ENCODE results near the gene HOXA4.

HOXA4 gene

DNA sequence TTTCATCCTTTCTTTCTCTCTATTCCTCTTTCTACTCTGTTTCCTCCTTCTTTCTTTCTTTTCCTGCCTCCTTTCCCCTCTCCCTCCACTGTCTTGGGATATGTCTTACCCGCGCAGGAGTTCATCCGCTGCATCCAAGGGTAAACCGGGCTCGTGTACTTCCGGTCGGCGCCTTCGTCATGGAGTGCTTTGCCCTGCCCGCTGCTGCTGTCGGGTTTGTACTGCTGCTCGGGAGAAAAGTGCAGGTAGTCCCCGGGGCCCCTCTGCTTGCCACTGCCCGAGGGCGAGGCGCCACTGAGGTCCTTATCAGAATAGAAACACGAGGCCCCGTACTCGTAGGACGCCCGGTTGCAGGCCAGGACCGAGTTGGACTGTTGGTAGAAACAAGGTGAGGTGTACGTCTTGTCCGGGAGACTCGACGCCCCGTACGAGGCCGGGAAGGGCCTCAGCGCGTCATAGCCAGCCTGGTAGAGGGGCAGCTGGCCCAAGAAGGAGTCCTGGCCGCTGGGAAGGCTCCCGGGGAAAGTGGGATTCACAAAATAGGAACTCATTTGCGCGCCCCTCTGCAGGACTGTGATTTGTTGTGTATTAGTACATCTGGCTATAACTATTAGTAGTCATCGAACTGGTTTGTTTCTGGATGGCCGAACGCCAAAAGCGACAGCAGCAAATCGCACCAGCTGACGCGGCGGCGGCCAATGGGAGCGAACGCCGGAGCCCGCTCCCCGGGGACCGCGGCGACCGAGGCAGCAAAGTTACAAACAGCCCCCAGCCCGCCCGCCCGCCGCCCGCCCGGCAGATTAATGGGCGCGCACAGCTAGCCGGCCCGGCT is 16.9 kb upstream of the HOXA4 start, which contains the start of gene HOXA6:
HOXA6 (minus strand) TSS at position 576 of the 832 bp plus-strand sequence; CDS start at position 551, 25 bp downstream.
- DNase-seq (ENCODE audit: low read depth): no peak

DNA sequence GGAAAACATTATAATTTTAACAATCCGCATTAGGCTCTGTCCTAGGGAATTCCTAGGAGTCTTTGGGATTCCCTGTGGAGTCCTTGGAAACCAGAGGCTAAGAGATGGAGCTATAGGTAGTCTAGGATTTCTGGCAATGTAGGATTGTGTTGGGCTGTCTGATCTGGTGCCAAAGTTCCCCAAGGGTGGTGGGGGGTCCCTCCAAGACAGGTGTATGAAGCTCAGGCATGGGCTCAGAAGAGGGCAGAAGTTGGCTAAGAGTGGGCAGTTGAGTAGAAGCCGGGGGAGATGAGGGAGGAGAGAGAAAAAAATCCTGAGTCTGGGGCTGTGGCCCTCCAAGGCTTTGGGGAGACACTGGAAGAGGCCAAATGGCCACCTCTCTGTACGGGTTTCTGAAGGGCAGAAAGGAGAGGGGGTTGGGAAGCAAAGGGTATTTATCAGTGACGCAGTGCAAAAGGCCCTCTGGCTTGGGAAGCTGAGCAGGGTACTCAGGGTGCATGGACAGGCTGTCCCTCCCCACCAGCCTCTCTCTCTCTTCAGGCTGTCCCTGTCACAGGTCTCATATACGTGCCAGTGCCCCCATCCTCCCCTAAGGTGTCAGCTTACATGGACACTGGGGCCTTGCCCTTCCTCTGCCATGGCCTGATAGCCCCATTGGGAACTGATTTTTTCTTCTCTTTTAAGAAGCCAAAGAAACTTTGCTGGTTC is 16.1 kb upstream of the HOXA4 start:
- DNase-seq (ENCODE audit: low read depth): no peak

DNA sequence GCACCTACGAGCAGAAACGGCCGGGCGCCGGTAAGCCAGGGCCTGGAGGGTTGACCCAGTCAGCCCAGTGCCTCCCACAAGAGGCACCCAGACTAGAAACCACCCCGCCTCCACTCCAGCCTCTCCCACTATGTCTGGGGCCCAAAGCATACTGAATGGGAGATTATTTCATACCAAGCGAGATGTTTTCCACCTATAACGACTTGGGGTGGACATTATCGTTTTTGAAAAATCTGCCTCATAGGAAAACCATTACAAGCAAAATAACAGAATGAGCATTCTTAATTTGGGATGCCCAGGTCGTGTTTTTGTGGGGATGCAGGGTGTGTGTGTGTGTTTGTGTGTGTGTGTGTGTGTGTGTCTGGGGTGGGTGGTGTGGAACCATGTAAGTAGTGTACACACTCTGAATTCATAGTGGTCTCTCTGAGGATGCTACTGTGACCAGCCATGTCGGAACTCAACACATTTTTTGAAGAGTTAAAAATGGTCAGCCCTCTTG is 15.4 kb upstream of the HOXA4 start:
- no peak for DNase-seq (ENCODE audit: low read depth)

- DNase-seq (ENCODE audit: low read depth): no peak
Observed at GRCh38 chr7:27145165-27145913, 14.8 kb upstream of the HOXA4 start.

DNA sequence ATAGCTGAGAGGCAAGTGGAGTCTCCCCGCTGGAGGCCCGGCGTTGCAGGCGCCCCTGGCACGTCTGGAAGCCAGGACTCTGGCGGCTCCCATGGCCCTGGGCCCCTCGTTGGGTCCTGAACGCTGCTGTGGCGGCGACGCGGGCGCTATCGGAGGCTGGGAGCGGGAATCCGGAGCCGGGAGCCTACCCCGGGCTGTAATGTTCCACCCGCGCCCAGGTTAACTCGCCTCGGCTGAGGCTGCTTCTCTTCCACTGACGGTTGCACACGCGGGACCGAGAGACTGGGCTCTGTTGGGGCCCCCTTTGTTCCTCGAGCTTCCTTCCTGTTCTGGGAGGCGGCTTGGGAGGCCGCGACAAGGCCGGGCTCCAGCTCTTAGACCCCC is 14.2 kb upstream of the HOXA4 start:
- DNase-seq (ENCODE audit: low read depth): no peak

GRCh38 chr7:27143950-27144780 is 13.6 kb upstream of the HOXA4 start:
- DNase-seq (ENCODE audit: low read depth): no peak

DNA sequence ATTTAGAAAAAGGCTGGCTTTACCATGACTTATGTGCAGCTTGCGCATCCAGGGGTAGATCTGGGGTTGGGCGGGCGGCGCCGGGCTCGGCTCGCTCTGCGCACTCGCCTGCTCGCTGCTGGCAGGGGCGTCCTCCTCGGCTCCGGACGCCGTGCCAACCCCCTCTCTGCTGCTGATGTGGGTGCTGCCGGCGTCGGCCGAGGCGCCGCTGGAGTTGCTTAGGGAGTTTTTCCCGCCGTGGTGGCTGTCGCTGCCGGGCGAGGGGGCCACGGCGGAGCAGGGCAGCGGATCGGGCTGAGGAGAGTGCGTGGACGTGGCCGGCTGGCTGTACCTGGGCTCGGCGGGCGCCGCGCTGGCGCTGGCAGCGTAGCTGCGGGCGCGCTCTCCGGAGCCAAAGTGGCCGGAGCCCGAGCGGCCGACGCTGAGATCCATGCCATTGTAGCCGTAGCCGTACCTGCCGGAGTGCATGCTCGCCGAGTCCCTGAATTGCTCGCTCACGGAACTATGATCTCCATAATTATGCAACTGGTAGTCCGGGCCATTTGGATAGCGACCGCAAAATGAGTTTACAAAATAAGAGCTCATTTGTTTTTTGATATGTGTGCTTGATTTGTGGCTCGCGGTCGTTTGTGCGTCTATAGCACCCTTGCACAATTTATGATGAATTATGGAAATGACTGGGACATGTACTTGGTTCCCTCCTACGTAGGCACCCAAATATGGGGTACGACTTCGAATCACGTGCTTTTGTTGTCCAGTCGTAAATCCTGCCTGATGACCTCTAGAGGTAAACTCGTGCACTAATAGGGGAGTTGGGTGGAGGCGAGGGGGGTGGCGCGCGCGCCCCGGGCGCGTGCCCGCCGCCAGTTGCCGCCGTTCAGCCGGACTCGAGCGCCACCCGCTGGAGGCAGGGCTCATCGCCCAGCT is 12.7 kb upstream of the HOXA4 start, which contains the start of gene HOXA5:
HOXA5 (minus strand) TSS at position 659 of the 927 bp plus-strand sequence; CDS start at position 585, 74 bp downstream.
- no peak for DNase-seq (ENCODE audit: low read depth)

DNA sequence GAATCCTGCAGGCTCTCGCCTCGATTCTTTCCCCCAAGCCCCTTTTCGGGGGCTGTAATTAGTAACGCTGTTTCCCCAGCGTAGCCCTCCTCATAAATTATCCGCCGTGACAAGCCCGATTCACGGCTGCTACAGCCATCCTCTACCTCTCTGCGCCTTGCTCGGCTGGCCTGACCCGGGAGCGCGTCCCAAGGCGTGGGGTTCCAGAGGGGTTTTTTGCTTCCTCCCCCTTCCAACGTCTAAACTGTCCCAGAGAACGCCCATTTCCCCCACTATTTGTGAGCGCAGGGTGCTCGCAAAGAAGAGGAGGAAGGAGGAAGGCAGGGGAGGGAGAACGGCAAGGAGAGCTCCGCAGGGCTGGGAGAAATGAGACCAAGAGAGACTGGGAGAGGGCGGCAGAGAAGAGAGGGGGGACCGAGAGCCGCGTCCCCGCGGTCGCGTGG is 12.0 kb upstream of the HOXA4 start:
- no peak for DNase-seq (ENCODE audit: low read depth)

DNA sequence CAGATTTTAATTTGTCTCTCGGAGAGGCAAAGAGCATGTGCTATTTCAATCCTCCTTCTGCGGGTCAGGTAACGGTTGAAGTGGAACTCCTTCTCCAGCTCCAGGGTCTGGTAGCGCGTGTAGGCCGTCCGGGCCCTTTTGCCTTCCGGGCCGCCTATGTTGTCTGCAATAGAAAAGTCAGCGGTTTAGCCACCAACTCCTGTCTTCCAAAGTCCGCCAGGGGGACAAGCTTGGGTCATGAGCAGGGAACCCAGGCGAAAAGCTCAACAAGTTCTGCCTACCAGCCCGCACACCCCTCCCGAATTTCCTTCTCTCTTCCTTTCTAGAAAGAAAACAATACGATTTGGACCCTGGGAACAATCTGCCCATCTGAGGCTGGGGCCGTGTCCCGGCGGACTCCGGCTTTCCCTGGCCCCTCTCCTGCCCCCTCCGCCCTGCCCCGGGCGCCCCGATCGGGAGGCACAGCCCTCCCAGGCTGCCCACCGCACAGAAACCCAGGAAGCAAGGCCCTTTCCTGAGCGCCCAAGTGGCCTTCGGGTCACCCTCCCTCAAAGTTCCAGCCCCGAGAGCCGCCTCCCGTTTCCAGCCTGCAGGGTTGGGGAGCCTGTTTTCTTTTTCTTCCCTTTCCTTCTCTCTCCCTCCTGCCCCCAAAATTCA is 11.5 kb upstream of the HOXA4 start:
- no peak for DNase-seq (ENCODE audit: low read depth)

DNA sequence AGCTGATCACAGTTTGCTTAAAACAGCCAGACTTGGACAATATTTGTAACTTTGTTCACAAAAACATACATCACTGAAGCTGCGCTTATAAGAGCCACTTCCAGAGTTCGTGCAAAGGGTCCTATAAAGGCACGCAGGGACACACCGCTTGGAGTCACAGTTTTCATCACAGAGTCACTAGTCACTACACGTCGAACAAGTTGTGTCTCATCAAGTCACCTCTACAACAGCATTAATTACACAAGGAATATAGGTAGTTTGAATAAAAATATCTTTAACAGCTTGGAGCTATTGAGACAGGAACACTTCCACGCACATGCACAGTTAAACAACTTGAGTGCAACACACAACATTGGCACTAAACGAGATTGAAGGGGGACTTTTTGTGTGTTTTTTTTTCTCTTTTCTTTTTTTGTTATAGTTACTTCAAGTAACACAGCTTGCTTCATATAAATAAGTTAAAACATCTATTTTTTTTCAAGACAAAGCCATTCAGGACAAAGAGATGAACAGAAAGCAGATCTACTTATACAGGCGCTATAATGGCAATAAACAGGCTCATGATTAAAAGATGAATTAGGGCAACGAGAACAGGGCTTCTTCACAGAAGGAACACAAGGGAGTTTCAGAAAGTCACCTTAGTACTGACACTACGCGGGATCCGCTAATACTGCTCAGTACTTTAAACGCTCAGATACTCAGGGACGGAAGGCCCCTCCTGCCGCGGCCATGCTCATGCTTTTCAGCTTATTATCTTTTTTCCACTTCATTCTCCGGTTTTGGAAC is 10.8 kb upstream of the HOXA4 start:
- no peak for DNase-seq (ENCODE audit: low read depth)

DNA sequence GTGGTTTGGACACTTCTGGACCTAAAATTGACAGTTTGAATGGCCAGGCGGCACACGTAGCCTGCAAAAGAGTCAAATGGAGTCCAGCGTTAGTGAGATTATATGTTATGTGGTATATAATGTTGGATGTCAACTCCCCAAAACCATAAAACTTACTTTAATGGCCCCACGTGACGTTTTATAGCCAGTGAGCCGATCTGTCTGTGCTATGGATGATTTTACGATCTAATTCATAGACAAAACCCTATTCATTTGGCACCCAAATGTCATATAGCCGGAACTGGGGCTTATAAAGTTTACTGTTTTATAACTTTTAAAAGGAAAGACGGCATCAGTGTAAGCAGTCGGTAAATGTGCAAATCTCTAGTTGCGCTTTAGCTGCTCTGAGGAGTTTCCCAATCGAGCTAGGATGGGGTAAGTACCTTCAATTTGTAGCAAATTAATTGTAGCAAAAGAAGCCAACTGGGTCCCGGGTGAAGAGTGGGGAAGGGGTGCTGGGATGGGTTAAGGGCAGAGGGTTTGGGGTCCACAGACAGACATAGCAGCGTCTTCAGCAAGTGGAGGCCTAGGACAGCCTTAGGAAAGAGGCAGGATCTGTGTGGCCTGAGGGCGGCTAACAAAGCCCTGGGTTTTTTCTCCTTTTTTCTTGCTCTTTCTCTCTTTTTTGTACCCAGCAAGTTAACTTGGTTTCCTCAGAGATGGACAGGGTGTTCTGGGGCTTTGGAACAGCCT is 9.7 kb upstream of the HOXA4 start:
- DNase-seq (ENCODE audit: low read depth): no peak

GRCh38 chr7:27139334-27140125 is 9.0 kb upstream of the HOXA4 start:
- no peak for DNase-seq (ENCODE audit: low read depth)

GRCh38 chr7:27138985-27139333 is 8.4 kb upstream of the HOXA4 start:
- DNase-seq (ENCODE audit: low read depth): no peak

DNA sequence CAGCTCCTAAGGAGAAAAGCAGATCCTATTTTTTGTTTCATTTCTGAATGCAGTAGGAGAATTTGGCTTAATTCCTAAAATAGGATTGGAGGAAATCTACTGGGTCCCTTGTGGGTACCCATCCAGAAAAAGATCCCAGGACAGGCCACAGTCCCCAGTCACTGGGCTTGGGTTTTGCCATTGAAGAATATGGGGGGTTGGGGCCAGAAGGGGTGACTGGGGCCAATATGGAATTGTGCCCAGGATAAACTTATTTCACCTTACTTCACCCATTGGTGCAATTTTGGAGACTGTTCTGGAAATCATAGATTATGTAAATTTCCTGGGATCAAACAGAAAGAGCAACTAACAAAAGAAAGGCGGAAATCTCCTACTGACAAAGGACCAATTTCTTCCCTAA is 7.9 kb upstream of the HOXA4 start:
- DNase-seq (ENCODE audit: low read depth): no peak

GRCh38 chr7:27137640-27138315 is 7.2 kb upstream of the HOXA4 start:
- no peak for DNase-seq (ENCODE audit: low read depth)

DNA sequence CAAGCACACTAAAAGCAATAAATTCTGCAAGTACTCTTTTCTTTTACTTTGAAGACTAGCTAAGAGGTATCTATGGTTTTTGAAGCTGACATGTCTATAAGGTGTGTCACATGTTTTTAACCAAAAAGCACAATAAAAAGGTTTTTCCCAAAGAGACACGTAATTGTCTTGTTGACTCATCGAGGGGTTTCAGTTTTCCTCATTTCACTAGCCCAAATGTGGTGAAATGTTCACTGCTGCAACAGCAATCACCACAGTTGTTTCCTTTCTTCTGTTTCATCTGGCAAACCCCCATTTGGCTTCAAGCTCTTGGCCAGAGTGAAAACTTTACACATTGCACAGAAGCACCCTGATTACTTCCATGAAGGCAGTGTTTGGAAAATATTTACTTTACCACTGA is 3.8 kb upstream of the HOXA4 start:
- no peak for DNase-seq (ENCODE audit: low read depth)

Data from CMK (cell line).